GM23248 (cell line): ENCODE measurements around the gene ATP2C2.

ENCODE experiments used
- EZH2 ChIP-seq: fragments of 200-600 bp; sonication (generic); IDR thresholded peaks from 2 replicates; pipeline ENCODE4 v1.6.1; 2018; ENCODE audit warnings: antibody characterized with exemption, mild to moderate bottlenecking; ENCODE audit not compliant: insufficient read depth, poor library complexity, severe bottlenecking
- EZH2phosphoT487 ChIP-seq: fragments of 200-600 bp; sonication (generic); IDR thresholded peaks from 2 replicates; pipeline ENCODE4 v1.6.1; 2018; ENCODE audit warnings: antibody characterized with exemption, moderate library complexity, mild to moderate bottlenecking, low read depth; ENCODE audit not compliant: insufficient read depth

DNA sequence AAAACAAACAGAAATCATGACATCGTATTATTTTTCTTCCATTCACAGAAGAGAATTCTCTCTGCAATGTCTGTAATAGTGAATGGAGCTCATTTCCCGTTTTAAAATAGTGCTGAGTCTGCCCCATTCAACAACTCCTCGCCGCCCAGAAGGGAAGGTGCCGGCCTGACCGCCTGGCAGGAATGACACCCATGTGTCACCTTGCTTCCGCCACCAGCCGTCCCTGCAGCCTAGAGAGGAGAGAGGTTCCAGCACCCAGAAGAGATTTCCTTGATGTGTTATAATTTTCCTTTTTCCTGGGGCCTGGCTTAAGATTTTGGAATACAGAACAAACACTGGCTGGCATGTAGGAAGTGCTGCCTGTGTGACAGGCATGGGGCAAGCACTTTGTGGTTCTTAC, 76.1 kb downstream of the ATP2C2 start:
- TF ChIP-seq EZH2 (no peak), EZH2phosphoT487 (no peak)
